GOT3 (cell line): ENCODE results near the gene TCP11.

Experiments
- DNase-seq: peaks from one replicate; lab custom pipeline; 2025; ENCODE audit warnings: mixed read lengths; lab: John Stamatoyannopoulos, UW

The TCP11 gene

GRCh38 chr6:35141007-35141655 is at the start of gene TCP11:
Gene TCP11, minus strand, starts transcription at chr6:35141339. Its CDS starts 469 bp downstream, at chr6:35140870.
- DNase-seq = no peak

DNA sequence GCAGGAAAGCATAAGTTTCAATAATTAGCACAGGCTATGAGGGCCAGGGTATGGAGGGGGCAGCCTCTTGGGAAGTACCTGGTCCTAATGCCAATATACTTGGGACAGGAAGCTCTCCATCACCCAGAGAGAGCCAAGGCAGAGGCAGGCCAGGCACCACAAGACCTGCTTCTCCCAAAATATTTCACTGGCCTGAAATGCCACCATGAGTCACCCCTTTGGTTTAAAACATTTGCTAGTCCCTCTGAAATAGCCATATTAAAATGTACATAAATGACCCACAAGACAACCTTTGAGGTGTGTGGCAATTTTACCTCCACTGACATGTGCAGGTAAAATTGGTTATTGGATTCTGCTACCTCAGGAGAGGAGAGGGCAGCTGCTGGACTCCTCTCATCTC is 49.2 kb upstream of the TCP11 start:
- DNase-seq = no peak

GRCh38 chr6:35188886-35189285 is 47.7 kb upstream of the TCP11 start:
- no peak for DNase-seq

DNA sequence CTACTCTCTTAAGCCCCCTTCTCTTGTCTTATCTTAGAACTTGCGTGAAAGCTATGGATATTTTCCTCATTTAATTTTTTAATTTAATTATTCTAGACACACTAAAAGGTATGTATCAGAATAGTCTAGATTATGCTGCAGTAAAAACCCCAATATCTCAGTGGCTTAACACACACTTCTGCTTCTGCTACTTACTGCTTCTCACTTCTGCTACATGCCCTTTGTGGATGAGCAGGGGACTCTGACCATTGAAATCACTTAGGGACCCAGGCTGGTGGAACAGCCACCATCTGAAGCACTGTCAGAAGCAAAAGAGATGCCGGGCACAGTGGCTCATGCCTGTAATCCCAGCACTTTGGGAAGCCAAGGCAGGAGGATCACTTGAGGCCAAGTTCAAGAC is 45.4 kb upstream of the TCP11 start:
- DNase-seq = no peak

DNA sequence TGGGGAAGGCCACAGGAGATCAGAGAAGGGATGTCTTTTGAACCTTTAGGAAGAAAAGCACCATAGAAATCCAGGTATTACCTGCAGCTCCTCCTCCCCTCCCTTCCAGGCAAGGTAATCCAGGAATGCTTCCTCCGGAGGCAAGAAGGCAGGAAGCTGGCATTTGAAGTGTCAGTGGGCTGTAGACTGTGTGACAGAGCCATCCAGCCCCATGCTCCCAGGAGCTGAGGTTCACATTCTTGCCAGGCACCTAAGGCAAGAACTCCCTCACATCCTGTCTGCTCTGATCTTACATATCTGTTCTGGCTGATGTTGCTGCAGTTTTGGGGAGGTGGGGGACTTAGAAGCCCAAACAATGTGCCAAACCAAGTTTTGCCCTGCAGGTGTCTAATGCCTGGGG is 44.8 kb upstream of the TCP11 start:
- no peak for DNase-seq

DNA sequence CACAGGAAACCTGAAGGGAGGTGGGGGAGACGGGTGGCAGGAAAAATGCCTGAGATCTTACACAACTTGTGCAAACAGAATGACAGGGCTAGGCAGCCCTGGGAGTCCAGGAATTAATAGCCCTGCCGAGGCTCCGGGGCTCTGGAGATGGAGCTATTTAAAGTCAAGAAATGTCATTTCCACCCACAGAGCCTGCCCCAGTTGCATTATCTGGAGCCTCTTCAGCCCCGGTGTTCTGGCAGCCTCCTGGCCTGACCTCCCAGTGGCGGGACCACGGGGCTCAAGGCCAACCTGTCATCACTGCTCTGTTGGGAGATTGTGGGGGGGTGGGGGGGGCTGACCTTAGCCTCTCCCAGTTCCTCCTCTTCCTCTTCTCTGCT is 44.2 kb upstream of the TCP11 start:
- DNase-seq = no peak

- no peak for DNase-seq
Observed at GRCh38 chr6:35184580-35185301, 43.6 kb upstream of the TCP11 start.

DNA sequence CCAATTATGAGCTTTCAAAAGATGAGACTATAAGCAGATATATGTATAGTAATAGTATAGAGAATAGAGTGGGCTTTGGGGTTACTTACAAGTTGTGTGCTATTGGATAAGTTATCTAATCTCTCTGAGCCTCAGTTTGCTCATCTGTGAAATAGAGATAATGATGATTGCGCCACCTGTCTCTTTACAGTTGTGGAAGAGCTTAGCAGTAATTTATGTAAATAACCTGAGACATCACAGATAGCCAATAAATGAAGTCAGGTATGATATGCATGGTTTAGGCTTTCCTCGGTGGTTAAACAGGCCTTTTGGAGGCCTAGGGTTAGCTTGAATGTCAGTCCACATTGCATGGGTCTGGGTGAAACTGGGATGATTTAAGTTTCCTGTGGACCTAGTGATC is 42.8 kb upstream of the TCP11 start:
- DNase-seq = no peak

DNA sequence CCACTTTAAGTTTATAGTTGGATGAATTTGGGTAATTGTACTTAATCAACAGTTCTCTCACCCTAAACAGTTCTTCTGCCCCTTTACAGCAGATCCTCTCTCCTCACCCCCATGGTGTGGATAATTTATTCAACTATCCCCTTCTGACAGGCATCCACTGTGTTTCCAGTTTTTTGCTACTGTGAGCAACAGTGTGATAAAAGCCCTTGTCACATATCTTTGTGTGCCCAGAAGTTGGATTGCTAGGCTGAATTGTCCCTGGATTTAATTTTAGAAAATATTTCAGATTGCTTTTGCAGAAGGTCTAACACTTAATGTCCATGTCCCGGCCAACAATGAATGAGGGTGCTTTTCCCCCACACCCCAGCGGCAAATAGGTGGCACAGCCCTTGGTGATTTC is 42.1 kb upstream of the TCP11 start:
- DNase-seq = no peak

DNA sequence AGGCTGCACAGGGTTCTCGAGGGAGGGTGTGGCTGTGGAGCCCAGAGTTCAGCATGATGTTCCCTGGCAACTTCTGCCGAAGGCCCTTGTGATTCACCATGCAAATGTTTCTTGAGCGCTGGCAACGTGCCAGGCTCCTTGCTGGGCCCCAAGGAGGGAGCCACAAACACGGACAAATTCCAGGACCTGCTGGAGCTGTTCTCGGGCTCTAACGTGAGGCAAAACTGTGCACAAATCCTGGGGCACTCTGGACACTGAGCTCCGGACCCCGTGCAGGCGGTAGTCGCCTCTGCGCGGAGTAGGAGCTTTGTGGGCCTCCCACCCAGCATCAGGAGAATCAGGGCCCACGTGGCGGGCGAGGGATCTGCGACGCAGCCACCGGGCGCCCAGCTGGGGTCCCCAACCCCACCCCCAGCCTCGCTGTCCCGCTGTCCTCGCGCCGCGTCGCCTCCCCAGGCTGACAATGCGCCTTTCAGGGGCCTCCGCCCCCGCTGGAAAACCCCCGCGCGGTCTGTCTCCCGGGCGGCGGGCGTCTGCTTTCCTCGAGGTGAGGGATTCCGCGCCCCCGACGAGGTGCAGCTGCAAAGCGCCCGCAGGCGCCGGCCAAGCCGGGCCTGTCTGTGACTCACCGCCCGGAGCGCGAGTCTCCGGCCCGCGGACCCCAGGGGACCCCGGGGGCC is 40.9 kb upstream of the TCP11 start:
- peak; percentile 78 for DNase-seq

DNA sequence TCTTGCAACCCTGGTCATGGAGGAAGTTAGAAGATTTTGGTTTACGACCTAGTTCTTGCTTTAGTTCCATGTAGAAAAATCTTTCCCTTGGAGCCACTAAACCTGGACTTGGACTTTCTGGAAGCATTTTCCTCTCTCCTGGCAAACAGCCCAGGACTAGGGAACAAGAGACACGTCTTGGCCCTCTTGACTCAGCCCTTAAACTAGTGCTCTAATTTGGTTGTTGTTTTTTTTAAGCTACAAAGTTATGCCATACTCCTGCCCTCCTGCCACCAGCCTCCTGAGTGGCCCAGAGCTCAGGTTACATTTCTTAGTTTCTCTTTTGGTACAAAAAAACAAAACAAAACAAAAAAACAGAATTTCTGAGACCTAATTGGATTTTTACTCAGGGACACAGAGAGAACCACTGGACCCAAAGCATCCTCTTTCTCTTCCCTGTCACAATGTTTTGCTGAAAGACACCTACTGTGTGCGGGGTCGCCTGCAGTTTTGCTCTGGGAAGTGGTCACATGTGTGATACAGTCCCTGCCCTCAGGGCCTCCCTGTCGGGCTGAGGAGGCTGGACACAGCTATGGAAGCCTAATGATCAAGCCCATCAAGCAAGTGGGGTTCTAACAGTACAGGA is 40.3 kb upstream of the TCP11 start:
- DNase-seq = no peak

GRCh38 chr6:35179901-35180535 is 38.9 kb upstream of the TCP11 start:
- DNase-seq = no peak

GRCh38 chr6:35178932-35179832 is 38.0 kb upstream of the TCP11 start:
- no peak for DNase-seq

DNA sequence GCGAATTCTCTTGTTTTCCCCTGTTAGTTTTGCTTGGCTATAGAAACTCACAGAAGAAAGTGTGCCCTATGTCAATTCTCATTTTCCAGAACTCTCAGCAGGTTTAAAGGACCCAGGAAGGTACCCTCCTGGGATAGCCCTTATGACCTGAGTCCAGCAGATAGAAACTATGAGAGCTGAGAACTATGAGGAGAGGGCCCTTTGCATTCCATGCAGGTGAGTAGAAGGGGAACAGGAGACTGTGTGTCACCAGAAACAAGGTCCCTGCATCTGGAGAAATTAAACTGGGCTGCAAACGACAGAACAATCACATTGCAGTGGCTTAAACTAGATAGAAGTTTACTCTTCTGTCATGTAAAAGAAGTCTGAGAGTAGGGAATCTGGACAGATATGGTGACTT is 36.9 kb upstream of the TCP11 start:
- DNase-seq = no peak

- DNase-seq = no peak
Observed at GRCh38 chr6:35177596-35177995, 36.5 kb upstream of the TCP11 start.

- no peak for DNase-seq
Observed at GRCh38 chr6:35177157-35177556, 36.0 kb upstream of the TCP11 start.

- DNase-seq = no peak
Observed at GRCh38 chr6:35176301-35177024, 35.3 kb upstream of the TCP11 start.

DNA sequence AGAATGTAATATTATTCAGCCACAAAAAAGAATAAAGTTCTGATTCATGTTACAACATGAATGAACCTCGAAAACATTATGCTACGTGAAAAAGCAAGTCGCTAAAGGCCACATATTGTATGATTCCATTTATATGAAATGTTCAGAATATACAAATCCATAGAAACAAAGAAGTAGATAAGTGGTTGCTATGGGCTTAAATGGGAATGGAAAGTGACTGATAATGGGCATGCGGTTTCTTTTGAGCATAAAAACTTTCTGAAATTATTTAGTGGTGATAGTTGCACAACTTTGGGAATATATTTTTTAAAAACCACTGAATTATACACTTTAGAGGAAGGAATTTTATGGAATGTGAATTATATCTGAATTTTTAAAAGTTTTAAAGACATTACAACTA is 33.4 kb upstream of the TCP11 start:
- DNase-seq = no peak

DNA sequence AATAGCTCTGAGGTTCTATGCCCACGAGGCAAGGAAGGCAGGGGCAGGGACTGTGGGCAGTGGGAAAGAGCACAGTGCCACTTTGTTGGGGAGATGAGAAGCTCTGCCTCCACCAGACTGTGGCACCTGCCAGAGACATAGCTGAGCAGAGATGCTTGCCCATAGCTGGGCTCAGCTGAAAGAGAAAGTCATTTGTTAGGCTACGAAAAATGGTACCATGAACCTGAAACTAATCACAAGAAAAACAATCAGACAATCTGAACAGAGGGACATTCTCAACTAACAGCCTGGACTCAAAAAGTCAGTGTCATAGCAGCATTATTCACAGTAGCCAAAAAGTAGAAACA is 32.9 kb upstream of the TCP11 start:
- no peak for DNase-seq

DNA sequence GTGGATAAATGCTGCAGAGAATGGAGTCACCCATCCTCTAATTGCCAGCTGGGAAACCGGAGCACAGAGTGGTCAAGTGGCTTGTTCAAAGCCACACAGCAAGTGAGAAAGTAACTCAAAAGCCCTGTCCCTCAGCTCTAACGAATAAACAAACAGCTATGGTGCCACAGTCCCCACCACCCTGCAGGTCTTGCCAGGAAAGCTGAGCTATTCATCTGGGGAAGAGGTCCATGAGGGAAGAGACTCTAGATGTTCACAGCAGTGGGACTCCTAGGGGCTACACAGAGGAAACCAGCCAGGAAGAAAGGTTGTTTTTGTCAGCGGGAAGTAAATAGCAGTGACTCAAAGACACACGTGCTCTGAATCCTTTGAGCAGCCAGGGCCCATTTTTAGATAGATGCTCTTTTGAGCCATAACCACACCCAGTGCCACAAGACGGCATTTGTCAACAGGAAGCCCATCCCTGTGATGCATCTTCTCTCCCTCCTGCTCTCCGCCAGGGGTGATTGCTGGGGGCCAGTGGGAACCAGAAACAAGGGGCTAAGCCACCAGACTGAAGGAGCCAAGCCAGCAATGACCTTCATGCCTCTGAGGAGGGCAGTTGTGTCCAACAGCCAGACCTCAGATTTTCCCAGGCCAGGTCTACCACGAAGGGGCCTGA is 32.4 kb upstream of the TCP11 start:
- DNase-seq = no peak
